NOMO-1 treated with dmso at 0.1 percent for 144 hours (cell line): ENCODE measurements around the gene HNRNPR.
"Not testable (repeated sequence)": the region's sequence is repeated elsewhere in the genome, so short reads cannot be mapped to it uniquely, and the experiment has no call there.

Source experiments
- DNase-seq: peaks from one replicate; lab custom pipeline; 2025; ENCODE audit not compliant: unreplicated experiment; lab: John Stamatoyannopoulos, UW

Gene HNRNPR

DNA sequence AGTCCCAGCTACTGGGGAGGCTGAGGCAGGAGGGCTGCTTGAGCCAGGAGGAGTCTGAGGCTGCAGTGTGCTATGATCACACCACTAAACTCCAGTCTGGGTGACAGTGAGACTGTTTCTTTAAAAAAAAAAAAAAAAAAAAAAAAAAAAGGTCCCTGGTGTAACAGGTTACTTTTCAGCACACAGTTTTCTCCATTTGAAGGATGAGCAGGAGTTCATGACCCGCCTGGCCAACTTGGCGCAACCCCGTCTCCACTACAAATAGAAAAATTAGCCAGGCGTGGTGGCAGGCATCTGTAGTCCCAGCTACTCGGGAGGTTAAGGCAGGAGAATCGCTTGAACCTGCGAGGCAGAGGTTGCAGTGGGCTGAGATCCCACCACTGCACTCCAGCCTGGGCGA, 12.4 kb downstream of the HNRNPR start:
- DNase-seq: no peak

DNA sequence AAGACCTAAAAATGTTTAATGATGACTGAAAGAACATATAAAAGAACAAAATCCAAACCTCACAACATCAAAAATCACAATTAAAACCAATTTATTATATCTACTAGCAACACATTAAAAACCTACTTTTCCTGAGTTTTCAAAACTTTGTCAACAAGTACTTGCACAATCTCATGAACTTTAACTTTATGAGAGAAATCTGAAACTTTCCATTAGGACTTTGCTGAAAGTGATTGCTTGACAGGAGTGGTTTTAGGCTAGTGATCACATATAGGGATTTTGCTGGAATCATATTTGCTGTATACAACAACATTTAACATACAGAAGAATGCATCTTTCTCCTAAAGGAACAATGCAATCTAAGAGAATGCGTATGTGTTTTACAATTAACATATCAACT, 13.2 kb downstream of the HNRNPR start:
- DNase-seq: no peak

DNA sequence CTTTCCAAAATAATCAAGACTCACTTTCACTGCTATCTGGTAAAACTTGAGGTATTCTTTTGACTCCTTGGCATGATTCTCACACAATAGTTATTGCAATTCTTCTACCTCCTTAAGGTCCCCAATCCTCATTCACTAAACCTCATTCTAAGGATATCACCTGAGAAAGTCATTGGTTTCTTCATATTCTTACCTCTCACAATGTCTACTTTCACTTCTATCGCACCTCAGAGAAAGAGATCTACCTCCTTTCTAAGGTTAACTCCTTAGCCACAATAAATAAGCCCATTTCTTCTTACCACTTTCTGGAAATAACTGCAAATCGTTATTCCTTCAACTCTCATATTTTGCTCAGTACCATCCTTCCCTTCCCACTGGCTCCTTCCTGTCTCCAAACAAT, 18.7 kb downstream of the HNRNPR start:
- DNase-seq: no peak

DNA sequence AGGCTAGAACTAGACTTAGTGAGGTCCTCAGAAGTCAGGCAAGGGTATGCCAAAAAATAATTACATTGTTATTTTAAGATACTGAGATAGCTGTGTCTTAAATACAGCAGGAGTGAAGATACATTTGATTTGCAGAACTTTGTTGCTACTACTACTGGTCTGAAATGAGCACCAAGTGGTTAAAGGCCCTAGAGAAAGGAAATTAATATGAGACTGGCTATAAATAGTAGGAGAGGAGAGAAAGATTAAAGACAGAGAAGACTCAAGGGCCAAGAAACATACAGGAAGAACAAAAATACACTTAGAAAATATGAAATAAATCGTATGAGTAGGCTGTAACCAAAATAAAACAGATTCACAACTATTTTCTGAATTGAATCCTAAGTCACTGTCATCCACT, 21.3 kb downstream of the HNRNPR start:
- no peak for DNase-seq

DNA sequence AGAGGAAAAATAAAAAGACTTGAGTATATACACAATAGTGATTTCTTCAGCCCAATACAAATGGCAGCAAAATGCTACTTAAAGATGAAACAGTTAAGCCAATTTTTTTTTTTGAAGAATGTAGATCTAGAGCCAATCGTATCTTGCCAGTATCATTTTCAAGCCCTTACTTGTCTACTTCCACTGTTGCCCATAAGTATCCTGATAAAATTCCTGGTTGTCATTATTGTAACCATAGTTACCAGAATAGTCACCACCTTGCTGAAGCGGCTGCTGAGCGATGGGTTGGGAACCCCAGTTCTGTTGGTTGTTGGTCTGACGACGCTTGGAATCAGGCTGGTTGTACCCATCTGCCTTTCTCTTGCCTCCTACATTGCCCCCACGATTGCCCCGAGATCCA, 33.8 kb downstream of the HNRNPR start:
- not testable (repeated sequence) for DNase-seq

DNA sequence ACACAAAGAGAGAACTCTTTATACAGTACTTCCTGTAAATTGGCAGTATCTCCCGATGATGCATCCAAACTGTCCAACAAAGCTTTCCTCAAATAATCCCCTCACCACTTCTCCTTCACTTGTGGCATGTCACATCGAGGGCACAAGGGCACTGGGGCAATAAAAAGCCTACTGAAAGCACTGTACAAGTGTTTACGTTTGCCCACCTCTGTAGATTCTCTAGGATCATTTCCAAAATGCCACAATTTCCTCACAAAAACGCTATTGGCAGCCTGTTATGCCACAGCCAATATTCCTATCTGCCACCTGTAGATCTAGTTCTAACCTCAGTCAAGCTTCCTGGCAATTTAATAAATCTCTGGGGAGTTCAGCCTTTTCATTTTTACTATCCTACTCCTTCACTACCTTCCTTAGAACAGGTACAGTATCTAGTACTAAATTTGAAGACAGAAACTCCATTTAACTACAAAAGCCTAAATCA, 39.9 kb downstream of the HNRNPR start:
- no peak for DNase-seq

DNA sequence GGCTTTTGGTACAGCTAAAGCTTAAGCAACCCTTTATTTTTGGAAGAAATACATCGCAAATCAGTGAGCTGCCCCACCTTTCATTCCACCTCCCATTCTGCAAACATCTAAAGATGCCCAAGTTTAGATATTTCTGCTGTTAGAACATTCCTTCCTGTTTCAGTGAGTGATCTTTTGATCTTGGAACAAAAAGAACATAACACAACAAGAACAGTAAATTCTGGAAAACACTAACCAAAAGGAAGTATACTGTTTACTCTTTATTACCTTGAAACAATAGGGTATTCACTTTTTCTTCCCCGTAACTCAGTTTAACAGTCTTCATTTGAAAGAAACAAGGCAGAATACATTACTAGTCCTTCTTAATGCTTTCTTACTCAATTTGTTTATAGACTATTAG, 40.6 kb downstream of the HNRNPR start:
- no peak for DNase-seq

DNA sequence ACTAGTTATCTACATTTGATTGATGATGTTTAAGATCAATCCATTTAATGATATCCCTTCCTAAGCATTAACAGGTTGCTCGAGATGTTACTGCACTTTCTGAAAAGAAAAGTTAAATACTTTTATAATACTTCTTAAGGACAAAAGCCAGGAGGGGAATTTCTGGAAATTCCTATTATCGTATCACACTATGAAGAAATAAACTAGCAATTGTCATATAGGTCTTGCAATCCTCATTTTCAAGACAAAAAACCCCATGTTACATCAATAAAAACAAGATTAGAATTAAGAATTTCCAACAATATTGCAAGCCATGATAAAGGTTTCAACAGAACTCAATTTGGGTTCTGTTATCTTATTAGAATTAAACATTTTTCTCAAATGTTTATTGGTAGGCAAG, 47.2 kb downstream of the HNRNPR start:
- DNase-seq: no peak

DNA sequence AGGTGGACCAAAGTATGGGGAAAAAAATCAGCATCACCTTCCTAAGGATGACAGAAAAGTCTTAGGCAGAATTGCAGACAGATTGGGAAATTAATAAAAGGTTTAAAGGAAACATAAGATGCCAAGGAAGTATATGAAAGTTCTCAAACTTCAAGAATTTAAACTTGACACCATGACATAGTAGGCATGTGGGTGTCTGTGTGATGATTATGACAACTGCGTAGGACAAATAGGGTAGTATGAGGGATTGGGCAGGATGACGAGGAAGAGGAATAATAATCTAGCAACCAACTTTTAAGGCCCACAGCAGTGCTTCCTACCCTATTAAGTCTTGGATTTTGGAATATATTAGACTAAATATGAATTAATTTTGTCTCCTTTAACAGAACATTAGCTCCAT, 52.4 kb downstream of the HNRNPR start:
- no peak for DNase-seq

DNA sequence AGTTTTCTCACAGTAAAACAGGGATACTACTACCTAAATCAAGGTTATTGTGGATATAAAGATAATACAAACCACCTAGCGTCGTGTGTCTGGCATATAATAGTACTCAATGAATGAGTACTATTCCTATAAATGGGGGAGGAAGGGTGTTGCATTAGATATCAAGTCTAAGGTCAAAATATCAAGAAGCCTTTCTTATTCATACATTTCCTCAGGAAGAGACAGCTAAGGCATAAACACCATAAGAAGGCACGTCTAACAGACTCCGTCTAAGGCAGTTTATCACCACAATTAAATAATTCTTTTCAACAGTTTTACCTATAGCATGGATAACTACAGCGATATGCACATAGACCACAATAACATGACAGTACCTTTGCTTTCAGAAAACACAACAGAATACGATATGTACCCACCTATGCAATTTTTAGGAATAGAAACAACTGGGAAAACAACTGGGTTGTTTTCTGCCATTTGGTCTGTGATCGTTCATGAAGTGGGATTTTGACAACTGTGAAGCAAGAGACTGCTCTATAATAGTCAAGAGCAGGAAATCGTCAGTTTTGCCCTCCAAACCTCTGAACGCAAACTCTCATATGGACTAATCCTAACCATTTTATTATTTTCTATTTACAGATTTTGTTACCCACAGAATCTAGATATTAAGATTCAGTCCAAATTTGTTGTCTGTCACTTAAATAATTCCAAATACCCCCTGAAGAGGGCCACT, 53.1 kb downstream of the HNRNPR start:
- DNase-seq: no peak

DNA sequence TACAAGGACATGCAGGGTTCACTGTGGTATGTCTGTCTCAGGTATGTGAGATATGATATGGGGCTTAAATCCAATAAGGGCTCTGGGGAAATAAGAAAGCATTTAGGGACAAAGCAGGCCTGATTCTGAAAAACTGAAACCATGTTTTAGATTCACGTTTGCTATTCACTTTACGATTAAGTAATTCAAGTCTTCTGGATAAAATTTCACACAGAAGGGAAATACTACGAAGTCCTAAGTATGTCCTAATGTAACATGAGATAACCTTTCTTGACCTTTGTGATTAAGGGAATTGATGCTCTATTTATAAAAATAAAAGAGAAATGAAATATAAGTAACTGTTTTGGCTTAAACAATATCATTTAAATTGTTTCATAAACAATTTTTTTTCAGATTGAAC, 55.4 kb downstream of the HNRNPR start:
- no peak for DNase-seq

DNA sequence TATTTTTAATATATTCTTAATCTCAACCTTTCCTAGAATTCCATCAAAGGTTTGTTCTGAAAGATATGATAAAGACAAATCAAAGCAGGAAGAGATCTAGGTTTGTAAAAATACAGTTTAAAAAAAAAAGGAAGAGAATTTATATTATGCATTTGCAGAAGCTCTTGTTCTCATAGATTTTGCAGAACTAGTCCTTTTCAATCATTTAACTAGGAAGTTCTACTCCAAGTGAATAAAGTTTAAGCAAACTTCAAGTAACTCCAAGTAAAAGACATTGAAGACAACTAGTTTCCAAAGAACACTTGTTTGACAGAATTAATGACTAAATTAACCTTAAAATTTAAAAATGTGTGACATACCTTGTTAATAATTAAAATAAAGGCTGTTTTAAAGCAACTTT, 55.9 kb downstream of the HNRNPR start:
- DNase-seq: peak; percentile 20

DNA sequence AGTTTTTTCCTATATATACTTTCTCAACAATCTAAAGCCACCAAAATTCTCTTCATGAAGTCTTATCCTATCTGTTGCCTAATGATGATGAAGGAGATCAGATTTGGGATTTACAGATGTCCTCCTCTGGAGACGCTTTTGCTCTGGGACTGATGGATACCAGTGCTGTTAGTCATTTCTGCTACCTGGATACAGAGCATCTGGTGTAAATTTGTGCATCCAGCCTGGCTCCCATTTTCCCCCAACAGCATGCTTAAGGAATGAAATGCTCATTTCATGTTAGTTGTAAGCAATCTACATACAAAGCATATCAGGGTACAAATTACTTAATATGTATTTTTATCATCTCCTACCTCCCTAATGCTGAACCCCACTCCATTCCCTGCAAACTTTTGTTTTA, 57.7 kb downstream of the HNRNPR start:
- no peak for DNase-seq

DNA sequence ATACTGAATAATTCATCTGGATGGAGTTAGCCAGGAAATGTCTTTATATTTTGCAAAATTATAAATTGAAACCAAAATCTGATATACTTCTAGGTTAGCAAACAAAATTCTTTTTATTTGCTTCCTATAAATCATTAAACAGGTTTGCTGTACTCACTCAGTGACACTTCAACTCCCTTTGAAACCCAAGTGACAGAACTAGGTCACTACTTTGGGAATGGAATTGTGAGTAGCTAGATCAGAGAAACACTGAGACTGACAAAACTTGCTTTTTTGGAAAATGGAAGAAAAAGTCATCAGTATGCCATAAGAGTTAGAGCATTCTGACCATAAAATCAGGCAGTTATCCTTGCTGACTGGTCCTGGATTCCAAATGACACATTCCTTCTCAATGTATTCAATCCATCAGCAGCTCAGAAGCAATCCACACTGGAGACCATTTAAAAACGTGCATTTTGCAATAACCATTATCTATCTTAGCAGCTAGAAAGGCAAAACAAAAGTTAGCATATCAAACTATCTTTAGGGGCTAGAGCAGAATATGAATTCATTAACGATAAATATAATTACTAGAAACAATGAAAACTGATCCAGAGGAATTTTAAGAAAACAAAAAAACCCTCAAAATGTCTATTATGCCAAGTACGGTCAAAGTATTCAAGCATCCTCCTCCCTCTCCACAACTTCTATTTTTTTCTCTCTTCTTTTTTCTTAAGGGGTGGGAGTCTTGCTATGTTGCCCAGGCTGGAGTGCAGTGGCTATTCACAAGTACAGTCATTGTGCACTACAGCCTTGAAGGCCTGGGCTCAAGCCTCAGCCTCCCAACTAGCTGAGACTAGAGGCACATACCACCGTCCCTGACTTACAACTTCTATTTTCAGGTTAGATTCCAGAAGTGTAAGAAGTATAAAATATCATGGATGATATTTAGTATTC, 60.1 kb downstream of the HNRNPR start:
- no peak for DNase-seq

DNA sequence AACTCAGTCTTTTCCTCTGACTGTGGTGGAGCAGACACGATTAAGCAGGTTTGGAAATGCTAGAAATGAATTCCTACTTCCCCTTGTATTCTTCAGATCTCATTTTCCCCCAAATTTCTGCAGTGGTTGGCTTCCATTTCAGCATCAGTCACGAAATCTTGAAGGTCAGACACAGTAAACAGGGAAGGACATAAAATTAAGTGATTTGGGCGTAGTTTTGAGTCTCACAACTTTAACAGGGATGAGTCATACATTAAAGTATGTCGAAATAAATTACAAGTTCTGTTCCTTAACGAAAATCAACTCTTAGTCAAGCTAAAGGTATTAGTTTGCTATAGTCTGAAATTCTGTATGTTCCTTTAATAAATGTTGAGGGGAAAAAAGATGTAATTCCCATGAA, 61.1 kb downstream of the HNRNPR start:
- DNase-seq: peak; percentile 89

DNA sequence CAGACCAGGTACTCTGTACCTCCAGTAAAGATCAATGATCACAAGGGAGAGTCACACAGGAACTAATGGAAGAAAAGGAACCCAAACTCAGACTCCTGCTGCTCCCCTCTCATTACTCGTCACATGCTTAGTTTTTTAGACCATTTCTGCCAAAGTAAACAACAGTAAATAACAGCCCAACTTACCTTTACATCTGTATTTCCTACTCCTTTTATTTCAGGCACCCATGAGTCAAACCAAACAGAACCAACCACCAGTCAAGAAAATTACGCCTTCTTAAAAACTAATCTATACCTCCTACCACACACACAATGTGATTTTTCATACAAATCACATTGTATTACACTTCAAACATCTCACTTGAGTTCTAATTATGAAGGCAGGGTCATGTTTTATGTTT, 65.4 kb downstream of the HNRNPR start:
- DNase-seq: no peak

DNA sequence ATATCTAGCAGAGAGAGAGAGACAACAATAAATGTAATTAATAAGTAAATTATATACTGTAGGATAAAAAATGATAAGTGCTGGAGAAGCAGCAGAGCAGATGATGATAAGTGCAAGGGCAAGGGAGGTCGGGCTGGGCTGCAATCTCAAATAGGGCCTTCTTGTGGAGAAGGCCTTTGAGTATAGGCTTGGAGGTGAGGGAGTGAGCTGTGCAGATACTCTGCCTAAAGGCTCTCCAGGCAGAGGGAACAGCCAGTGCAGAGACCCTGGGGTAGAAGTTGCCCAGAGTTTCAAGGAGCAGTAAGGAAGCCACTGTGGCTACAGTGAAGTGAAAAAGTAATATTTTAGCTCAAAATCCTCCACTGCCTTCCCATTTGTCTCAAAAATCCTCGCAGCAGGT, 67.6 kb downstream of the HNRNPR start:
- DNase-seq: no peak

DNA sequence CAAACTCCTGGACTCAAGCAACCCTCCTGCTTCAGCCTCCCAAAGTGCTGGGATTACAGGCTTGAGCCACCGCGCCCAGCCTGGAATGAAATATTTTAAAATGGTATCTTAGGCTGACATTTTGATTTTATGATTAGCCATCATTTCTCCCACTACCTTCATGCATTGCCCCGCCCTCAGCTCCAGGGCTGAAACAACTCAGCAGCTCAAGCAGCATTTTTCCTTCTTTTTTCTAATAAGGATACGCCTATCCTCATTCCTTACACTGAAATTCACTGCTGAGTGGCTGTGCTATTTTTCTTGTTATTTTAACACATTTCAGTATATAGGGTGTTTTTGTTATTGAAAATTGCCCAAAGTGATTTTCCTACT, 70.0 kb downstream of the HNRNPR start:
- DNase-seq: no peak

DNA sequence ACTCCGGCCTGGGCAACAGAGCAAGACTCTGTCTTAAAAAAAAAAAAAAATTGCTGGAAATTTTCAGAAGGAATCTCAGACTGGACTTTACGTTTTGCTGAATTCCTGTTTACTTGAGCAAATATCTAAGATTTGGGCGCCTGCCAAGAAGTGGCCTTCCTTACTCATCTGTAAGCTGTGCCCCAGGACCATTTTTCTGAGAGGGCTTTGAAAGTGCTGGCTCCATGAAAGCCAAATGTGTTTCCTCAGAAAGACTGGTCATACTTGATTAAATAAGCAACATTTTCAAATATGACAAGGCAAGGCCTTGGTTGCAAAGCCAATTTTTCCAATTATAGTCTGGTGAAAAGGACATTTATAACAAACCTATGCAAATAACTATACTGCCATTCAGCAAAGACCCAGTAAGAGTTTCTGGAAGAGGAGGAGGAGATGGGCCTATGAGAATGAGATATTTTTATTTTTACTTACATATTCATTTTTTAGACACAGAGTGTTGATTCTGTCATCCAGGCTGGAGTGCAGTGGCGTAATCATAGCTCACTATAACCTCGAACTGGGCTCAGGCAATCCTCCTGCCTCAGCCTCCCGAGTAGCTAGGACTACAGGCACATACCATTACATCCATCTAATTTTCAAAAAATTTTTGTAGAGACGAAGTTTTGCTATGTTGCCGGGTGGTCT, 70.5 kb downstream of the HNRNPR start:
- no peak for DNase-seq

DNA sequence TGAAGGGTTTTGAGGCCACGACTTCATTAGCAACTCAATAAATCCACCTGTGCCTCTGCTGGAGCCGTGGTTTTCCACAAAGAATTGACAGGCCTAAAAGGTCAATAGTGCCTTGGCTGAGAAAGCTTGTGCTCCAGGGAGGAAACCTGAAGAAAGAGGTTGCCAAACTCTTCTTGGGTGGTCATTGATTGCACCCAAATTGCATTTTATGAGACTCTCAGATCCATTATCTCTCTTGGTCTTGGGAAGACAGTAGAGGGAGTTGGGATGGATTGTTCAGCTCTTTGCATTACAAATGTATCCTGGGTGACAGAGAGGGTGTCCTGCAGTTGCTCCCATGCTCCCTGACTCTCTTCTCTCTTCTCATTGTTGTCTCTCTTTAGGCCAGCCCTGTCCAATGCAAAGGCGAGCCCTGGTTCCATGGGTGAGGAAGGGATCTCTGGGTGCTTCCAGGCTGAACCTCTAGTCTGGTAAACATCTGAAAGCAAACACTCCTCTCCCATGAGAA, 80.7 kb downstream of the HNRNPR start:
- DNase-seq: no peak

DNA sequence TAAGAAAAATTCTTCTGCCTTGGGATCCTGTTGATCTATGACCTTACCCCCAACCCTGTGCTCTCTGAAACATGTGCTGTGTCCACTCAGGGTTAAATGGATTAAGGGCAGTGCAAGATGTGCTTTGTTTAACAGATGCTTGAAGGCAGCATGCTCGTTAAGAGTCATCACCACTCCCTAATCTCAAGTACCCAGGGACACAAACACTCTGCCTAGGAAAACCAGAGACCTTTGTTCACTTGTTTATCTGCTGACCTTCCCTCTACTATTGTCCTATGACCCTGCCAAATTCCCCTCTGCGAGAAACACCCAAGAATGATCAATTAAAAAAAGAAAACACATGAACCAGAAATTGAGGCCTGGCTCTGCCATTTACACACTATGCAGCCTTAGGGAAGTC, 86.0 kb downstream of the HNRNPR start:
- not testable (repeated sequence) for DNase-seq

DNA sequence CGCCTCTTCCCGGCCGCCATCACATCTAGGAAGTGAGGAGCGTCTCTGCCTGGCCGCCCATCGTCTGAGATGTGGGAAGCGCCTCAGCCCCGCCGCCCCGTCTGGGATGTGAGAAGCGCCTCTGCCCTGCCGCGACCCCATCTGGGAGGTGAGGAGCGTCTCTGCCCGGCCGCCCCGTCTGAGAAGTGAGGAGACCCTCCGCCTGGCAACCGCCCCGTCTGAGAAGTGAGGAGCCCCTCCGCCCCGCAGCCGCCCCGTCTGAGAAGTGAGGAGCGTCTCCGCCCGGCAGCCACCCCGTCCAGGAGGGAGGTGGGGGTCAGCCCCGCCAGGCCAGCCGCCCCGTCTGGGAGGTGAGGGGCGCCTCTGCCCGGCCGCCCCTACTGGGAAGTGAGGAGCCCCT, 86.7 kb downstream of the HNRNPR start:
- not testable (repeated sequence) for DNase-seq
